Neural cell (in vitro differentiated cells): ENCODE results near the gene PRLHR. TPM values are rescaled to one million over a fixed set of nuclear protein-coding genes. Genes with fewer than 3 reads are reported as not detected.

Experiments used
- H2AFZ ChIP-seq: fragments of 200-600, 300-800 bp; sonication (generic), shearing (Covaris generic); 2 replicates; pipeline ENCODE4 v1.6.0; 2014; ENCODE audit warnings: low read depth, mild to moderate bottlenecking, antibody characterized with exemption, low read length, moderate library complexity
- H3F3A ChIP-seq: fragments of 200-600 bp; shearing (Covaris generic); 2 replicates; pipeline ENCODE4 v1.6.1; 2016; ENCODE audit warnings: mild to moderate bottlenecking, moderate library complexity, mixed read lengths, antibody characterized with exemption, low read length; ENCODE audit not compliant: insufficient read depth, poor library complexity, severe bottlenecking
- H3K27ac ChIP-seq: fragments of 200-600, 300-800 bp; sonication (generic), shearing (Covaris generic); 2 replicates; pipeline ENCODE4 v1.5.1; 2014; ENCODE audit warnings: mild to moderate bottlenecking, low read length, moderate library complexity
- H3K27me3 ChIP-seq: fragments of 300-800, 200-600 bp; sonication (generic), shearing (Covaris generic); 2 replicates; pipeline ENCODE4 v1.6.0; 2014; ENCODE audit warnings: mild to moderate bottlenecking, low read depth, low read length, moderate library complexity; ENCODE audit not compliant: insufficient read depth
- H3K36me3 ChIP-seq: fragments of 300-800, 200-600 bp; sonication (generic), shearing (Covaris generic); 2 replicates; pipeline ENCODE4 v1.5.1; 2014; ENCODE audit warnings: mild to moderate bottlenecking, antibody characterized with exemption, low read length, moderate library complexity; ENCODE audit not compliant: insufficient read depth
- H3K4me2 ChIP-seq: fragments of 300-800, 200-600 bp; sonication (generic), shearing (Covaris generic); 2 replicates; pipeline ENCODE4 v1.6.0; 2014; ENCODE audit warnings: mild to moderate bottlenecking, low read length
- H3K4me3 ChIP-seq: fragments of 300-800, 200-600 bp; sonication (generic), shearing (Covaris generic); 2 replicates; pipeline ENCODE4 v1.5.1; 2014; ENCODE audit warnings: mild to moderate bottlenecking, low read length, moderate library complexity
- H3K79me2 ChIP-seq: fragments of 200-600 bp; shearing (Covaris generic); replicated peaks from 2 replicates; pipeline ENCODE4 v1.6.0; 2014; ENCODE audit warnings: mild to moderate bottlenecking, low read length, moderate library complexity; ENCODE audit not compliant: insufficient read depth
- H3K9ac ChIP-seq: fragments of 300-800, 200-600 bp; sonication (generic), shearing (Covaris generic); 2 replicates; pipeline ENCODE4 v1.6.1; 2016; ENCODE audit warnings: mild to moderate bottlenecking, low read length, mixed read lengths
- H3K9me2 ChIP-seq: fragments of 200-600 bp; shearing (Covaris generic); 2 replicates; pipeline ENCODE4 v1.6.1; 2016; ENCODE audit warnings: mild to moderate bottlenecking, low read length, mixed read lengths; ENCODE audit not compliant: insufficient read depth
- H3K9me3 ChIP-seq: fragments of 200-600, 300-800 bp; sonication (generic), shearing (Covaris generic); 2 replicates; pipeline ENCODE4 v1.6.1; 2016; ENCODE audit warnings: mild to moderate bottlenecking, mixed run types, low read length, moderate library complexity, mixed read lengths
- H4K20me1 ChIP-seq: fragments of 200-600 bp; shearing (Covaris generic); 2 replicates; pipeline ENCODE4 v1.6.1; 2016; ENCODE audit warnings: mild to moderate bottlenecking, mixed run types; ENCODE audit not compliant: insufficient read depth
- EP300 ChIP-seq: fragments of 450-650 bp; conservative IDR thresholded peaks from 2 replicates; pipeline ENCODE4 v1.6.1; 2014; ENCODE audit warnings: antibody characterized with exemption, mild to moderate bottlenecking, moderate library complexity; ENCODE audit not compliant: poor library complexity, severe bottlenecking
- EZH2 ChIP-seq: fragments of 200-600, 300-800 bp; shearing (Covaris generic), sonication (generic); IDR thresholded peaks from 2 replicates; pipeline ENCODE4 v1.6.1; 2014; ENCODE audit warnings: antibody characterized with exemption, low read length, borderline replicate concordance, mild to moderate bottlenecking; ENCODE audit not compliant: insufficient read depth, poor library complexity, severe bottlenecking
- MXI1 ChIP-seq: fragments of 450-650 bp; conservative IDR thresholded peaks from 2 replicates; pipeline ENCODE4 v1.6.1; 2014; ENCODE audit warnings: antibody characterized with exemption, mild to moderate bottlenecking; ENCODE audit not compliant: poor library complexity, severe bottlenecking
- POLR2AphosphoS5 ChIP-seq: IDR thresholded peaks from 2 replicates; pipeline ENCODE4 v1.6.1; 2012
- RAD21 ChIP-seq: fragments of 450-650 bp; conservative IDR thresholded peaks from 2 replicates; pipeline ENCODE4 v1.6.1; 2014; ENCODE audit warnings: antibody characterized with exemption, mild to moderate bottlenecking, moderate library complexity
- SMC3 ChIP-seq: fragments of 450-650 bp; conservative IDR thresholded peaks from 2 replicates; pipeline ENCODE4 v1.6.1; 2014; ENCODE audit warnings: antibody characterized with exemption, mild to moderate bottlenecking, moderate library complexity; ENCODE audit not compliant: poor library complexity
- TAF1 ChIP-seq: IDR thresholded peaks from 2 replicates; pipeline ENCODE4 v1.6.1; 2012; ENCODE audit warnings: low read depth
- polyA plus RNA-seq: library from polyadenylated mRNA; depleted of rRNA; stranded (reverse); fragments of >200 nt; gene quantifications from 2 replicates; pipeline ENCODE4 v1.2.3, GENCODE V29; 2014
- TF ChIP-seq, protein P1 (sequence below): IDR thresholded peaks from 2 replicates; pipeline ENCODE4 v1.6.1; 2012; ENCODE audit warnings: borderline replicate concordance
- TF ChIP-seq, protein P2 (sequence below): fragments of 450-650 bp; IDR thresholded peaks from 2 replicates; pipeline ENCODE4 v1.5.1; 2014; ENCODE audit warnings: antibody characterized with exemption, mild to moderate bottlenecking, moderate library complexity; ENCODE audit not compliant: poor library complexity, severe bottlenecking

The PRLHR gene
- polyA plus RNA-seq, 1 donor from 2014 or later, result 0.20 TPM

DNA sequence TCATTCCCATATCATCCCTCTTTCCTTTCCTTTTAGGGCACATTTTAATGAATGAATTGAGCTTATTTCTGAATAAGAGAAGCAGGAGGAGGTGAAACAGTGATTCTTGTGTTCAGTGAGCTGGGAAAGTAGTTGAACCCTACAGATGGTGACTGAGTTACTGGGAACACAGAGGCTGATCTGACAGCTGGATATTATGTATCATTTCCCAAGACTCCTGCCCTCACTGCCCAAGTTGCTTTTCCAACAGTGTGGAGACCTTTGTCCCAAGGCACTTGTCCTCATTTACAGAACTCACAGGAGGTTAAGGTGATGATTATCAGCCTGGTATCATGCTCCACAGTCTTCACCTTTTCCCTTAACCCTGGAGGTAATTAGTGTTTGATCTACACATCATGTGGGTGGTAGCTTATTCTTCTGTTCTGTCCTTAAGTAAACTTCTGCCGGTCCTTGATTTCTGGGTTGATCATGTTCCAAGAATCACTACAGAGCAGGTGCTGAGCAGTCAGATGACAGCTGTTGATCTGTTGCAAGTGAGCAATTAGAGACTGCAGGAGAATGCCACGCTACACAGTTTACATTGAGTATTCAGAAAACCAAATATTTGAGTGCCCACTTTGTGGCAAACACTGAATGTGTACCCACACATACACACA, 2.6 kb downstream of the PRLHR start:
- no peak for TF ChIP-seq POLR2AphosphoS5
- TF ChIP-seq EP300, result no peak
- no peak for TF ChIP-seq TAF1
- TF ChIP-seq, protein P1, sequence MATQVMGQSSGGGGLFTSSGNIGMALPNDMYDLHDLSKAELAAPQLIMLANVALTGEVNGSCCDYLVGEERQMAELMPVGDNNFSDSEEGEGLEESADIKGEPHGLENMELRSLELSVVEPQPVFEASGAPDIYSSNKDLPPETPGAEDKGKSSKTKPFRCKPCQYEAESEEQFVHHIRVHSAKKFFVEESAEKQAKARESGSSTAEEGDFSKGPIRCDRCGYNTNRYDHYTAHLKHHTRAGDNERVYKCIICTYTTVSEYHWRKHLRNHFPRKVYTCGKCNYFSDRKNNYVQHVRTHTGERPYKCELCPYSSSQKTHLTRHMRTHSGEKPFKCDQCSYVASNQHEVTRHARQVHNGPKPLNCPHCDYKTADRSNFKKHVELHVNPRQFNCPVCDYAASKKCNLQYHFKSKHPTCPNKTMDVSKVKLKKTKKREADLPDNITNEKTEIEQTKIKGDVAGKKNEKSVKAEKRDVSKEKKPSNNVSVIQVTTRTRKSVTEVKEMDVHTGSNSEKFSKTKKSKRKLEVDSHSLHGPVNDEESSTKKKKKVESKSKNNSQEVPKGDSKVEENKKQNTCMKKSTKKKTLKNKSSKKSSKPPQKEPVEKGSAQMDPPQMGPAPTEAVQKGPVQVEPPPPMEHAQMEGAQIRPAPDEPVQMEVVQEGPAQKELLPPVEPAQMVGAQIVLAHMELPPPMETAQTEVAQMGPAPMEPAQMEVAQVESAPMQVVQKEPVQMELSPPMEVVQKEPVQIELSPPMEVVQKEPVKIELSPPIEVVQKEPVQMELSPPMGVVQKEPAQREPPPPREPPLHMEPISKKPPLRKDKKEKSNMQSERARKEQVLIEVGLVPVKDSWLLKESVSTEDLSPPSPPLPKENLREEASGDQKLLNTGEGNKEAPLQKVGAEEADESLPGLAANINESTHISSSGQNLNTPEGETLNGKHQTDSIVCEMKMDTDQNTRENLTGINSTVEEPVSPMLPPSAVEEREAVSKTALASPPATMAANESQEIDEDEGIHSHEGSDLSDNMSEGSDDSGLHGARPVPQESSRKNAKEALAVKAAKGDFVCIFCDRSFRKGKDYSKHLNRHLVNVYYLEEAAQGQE, result no peak
- no peak for TF ChIP-seq RAD21
- TF ChIP-seq EZH2, result no peak
- TF ChIP-seq, protein P2, sequence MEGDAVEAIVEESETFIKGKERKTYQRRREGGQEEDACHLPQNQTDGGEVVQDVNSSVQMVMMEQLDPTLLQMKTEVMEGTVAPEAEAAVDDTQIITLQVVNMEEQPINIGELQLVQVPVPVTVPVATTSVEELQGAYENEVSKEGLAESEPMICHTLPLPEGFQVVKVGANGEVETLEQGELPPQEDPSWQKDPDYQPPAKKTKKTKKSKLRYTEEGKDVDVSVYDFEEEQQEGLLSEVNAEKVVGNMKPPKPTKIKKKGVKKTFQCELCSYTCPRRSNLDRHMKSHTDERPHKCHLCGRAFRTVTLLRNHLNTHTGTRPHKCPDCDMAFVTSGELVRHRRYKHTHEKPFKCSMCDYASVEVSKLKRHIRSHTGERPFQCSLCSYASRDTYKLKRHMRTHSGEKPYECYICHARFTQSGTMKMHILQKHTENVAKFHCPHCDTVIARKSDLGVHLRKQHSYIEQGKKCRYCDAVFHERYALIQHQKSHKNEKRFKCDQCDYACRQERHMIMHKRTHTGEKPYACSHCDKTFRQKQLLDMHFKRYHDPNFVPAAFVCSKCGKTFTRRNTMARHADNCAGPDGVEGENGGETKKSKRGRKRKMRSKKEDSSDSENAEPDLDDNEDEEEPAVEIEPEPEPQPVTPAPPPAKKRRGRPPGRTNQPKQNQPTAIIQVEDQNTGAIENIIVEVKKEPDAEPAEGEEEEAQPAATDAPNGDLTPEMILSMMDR, result no peak
- no peak for TF ChIP-seq MXI1
- no peak for TF ChIP-seq SMC3
- Histone ChIP-seq H3K36me3 (no peaks in the 10 kb centered on the region), H3K4me3 (no peak overlapping the region), H3K79me2 (no peaks in the 10 kb centered on the region), H3K27me3 (peaks cover 55% of the 10 kb centered on the region), H3K9me3 (peaks cover 10% of the 10 kb centered on the region), H3K27ac (no peak overlapping the region), H3K9me2 (no peaks in the 10 kb centered on the region), H4K20me1 (no peaks in the 10 kb centered on the region), H3F3A (no peaks in the 10 kb centered on the region), H2AFZ (no peak overlapping the region), H3K9ac (no peak overlapping the region), H3K4me2 (no peak overlapping the region)

DNA sequence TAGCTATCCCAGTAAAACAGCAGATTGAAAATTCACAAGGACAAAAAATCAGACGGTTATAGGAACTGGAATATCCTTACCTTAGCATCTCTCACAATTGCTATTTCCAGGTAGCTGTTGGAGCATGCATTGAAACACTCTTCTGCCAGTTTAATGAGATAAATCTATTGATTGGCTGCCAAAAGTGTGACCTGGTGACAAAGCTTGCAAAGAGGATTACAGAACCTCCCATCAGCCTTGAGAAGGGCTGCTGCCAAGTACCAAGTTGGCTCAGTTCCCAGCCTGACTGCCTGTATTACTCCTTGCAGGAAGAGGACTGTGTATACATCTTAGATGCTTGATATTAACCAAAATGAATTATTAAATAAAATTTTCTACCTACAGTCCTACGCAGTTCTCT, 5.1 kb downstream of the PRLHR start:
- Histone ChIP-seq H3K27me3 (peaks cover 35% of the 10 kb centered on the region), H3K9ac (no peak overlapping the region), H3K4me3 (no peak overlapping the region), H3K4me2 (no peak overlapping the region), H3K27ac (no peak overlapping the region), H3F3A (no peaks in the 10 kb centered on the region), H3K9me2 (no peaks in the 10 kb centered on the region), H3K36me3 (no peaks in the 10 kb centered on the region), H3K9me3 (peaks cover 10% of the 10 kb centered on the region), H2AFZ (no peak overlapping the region), H3K79me2 (no peaks in the 10 kb centered on the region), H4K20me1 (no peaks in the 10 kb centered on the region)
- no peak for TF ChIP-seq EZH2
- no peak for TF ChIP-seq SMC3
- no peak for TF ChIP-seq TAF1
- TF ChIP-seq, protein P1, result no peak
- no peak for TF ChIP-seq RAD21
- no peak for TF ChIP-seq EP300
- TF ChIP-seq MXI1, result no peak
- TF ChIP-seq POLR2AphosphoS5, result no peak
- TF ChIP-seq, protein P2, result no peak
